ENCODE measurements around the gene SLC39A11. TPM values are rescaled to one million over a fixed set of nuclear protein-coding genes. Genes with fewer than 3 reads are reported as not detected.

SLC39A11 gene
- total RNA-seq, 1 experiment from 2014 or later: 15.2 TPM

GRCh38 chr17:73005360-73005759 is 87.1 kb downstream of the SLC39A11 start:
- Histone ChIP-seq H3K14ac (ENCODE audit: insufficient read depth, low read length) (no peak overlapping the region), H3K23me2 (ENCODE audit: insufficient read length, low read depth, low read length, poor library complexity, severe bottlenecking) (no peaks in the 10 kb centered on the region), H2BK15ac (ENCODE audit: low read depth, low read length) (no peak overlapping the region), H4K20me1 (ENCODE audit: control insufficient read depth, insufficient read depth, insufficient read length) (no peaks in the 10 kb centered on the region), H4K8ac (replicated peaks; ENCODE audit: insufficient read length, low read depth, low read length) (no peak overlapping the region), H3K9ac (ENCODE audit: extremely low read depth, insufficient read length, low read length) (no peak overlapping the region), H4K5ac (ENCODE audit: insufficient read length, low read depth, low read length) (no peak overlapping the region), H4K91ac (ENCODE audit: insufficient read length, low read depth, low read length) (no peak overlapping the region), H3T11ph (ENCODE audit: low read length) (no peak overlapping the region), H3K4me1 (ENCODE audit: insufficient read depth, low read length) (no peaks in the 10 kb centered on the region), H3K27ac (ENCODE audit: insufficient read length, low read depth, low read length) (no peak overlapping the region), H2BK120ac (ENCODE audit: low read depth, low read length, poor library complexity, severe bottlenecking) (no peak overlapping the region), H3K23ac (ENCODE audit: insufficient read length, low read depth, low read length) (no peak overlapping the region), H3K18ac (ENCODE audit: insufficient read length, low read depth, low read length) (no peak overlapping the region), H3K27me3 (ENCODE audit: insufficient read depth, low read length) (no peaks in the 10 kb centered on the region), H2BK5ac (ENCODE audit: insufficient read length, low read length) (no peak overlapping the region), H3K56ac (ENCODE audit: insufficient read length, low read depth, low read length) (no peak overlapping the region), H3K4me2 (ENCODE audit: insufficient read depth, insufficient read length, low read length) (no peak overlapping the region), H3K4ac (ENCODE audit: low read depth, low read length) (no peak overlapping the region), H3K79me2 (ENCODE audit: insufficient read depth, low read length) (no peaks in the 10 kb centered on the region), H2BK12ac (ENCODE audit: insufficient read length, low read depth, low read length) (no peak overlapping the region), H2AFZ (ENCODE audit: low read length) (no peak overlapping the region), H2AK5ac (ENCODE audit: insufficient read length, low read length) (no peak overlapping the region), H2BK20ac (ENCODE audit: low read depth, low read length, poor library complexity, severe bottlenecking) (no peak overlapping the region), H3K9me3 (ENCODE audit: control insufficient read depth, low read depth, low read length) (no peaks in the 10 kb centered on the region), H3K79me1 (ENCODE audit: insufficient read depth, low read depth, low read length, poor library complexity, severe bottlenecking) (no peaks in the 10 kb centered on the region)
- Mint-ChIP-seq H3K36me3 (ENCODE audit: insufficient read depth in 1 of 3, low read depth in 3 of 3) (no peaks in the 10 kb centered on the region), H3K27me3 (ENCODE audit: low read depth) (no peaks in the 10 kb centered on the region; the same call in none of the 2 replicates), H3K9me3 (no peaks in the 10 kb centered on the region), H3K4me3 (no peak overlapping the region), H3K27ac (no peak overlapping the region), H3K4me1 (peaks cover 4 to 5% of the 10 kb centered on the region in 2 experiments; a peak in 3 of 4 replicates)
- no CpG with 5 or more reads among the region's 8 CpGs for WGBS (ENCODE audit: extremely low coverage, insufficient read length, low lambda C conversion rate)
- TF ChIP-seq CTCF (conservative IDR thresholded peaks at IDR 0.05): no peak
- peak; percentile 20 for DNase-seq
